ENCODE results near the gene PEX11G. TPM values are rescaled to one million over a fixed set of nuclear protein-coding genes. Genes with fewer than 3 reads are reported as not detected.
"Not testable (repeated sequence)": the region's sequence is repeated elsewhere in the genome, so short reads cannot be mapped to it uniquely, and the experiment has no call there.

The PEX11G gene
- total and polyA plus RNA-seq, 2 of the 8 experiments (the other 6 are each of a cell fraction or from before 2014, with no cell fraction given), result 2.1 to 4.3 TPM

GRCh38 chr19:7450243-7451223 is 38.3 kb downstream of the PEX11G start (continued):
- TF ChIP-seq SUZ12 (IDR thresholded peaks at IDR 0.05; ENCODE audit: low read length), result no peak

GRCh38 chr19:7449391-7450070 is 39.3 kb downstream of the PEX11G start:
- H4K91ac ChIP-seq (replicated peaks; ENCODE audit: insufficient read length, low read length); H2BK120ac ChIP-seq (replicated peaks; ENCODE audit: low read depth, low read length); POLR2A ChIA-PET (ENCODE audit: partially characterized antibody); H3K4me3 ChIP-seq (ENCODE audit: extremely low read depth in 1 of 4, insufficient read depth in 2 of 4, low read depth in 3 of 4, low read length in 4 of 4); H3K79me2 ChIP-seq (ENCODE audit: control insufficient read depth in 1 of 2, insufficient read depth in 2 of 2, low read length in 2 of 2); DNase-seq (ENCODE audit: low read depth in 1 of 2, low spot score in 2 of 2); H2AK5ac ChIP-seq (ENCODE audit: low read depth, low read length); H3K9ac ChIP-seq (replicated peaks in 1 of 4; ENCODE audit: extremely low read depth in 1 of 4, low read depth in 3 of 4, low read length in 3 of 4); H3K18ac ChIP-seq (ENCODE audit: extremely low read depth, low read length); H4K5ac ChIP-seq (ENCODE audit: insufficient read length, low read depth, low read length); H3K4me1 ChIP-seq (replicated peaks in 1 of 4; ENCODE audit: control insufficient read depth in 3 of 4, insufficient read depth in 4 of 4, low read length in 3 of 4); H2AFZ ChIP-seq (ENCODE audit: low read length); H3K14ac ChIP-seq (ENCODE audit: insufficient read length); H2BK12ac ChIP-seq (ENCODE audit: low read depth, low read length); H2BK20ac ChIP-seq (ENCODE audit: low read length); H4K20me1 ChIP-seq (replicated peaks in 1 of 2; ENCODE audit: control insufficient read depth in 1 of 2, insufficient read depth in 2 of 2, low read length in 2 of 2); H3K4me2 ChIP-seq (ENCODE audit: insufficient read depth in 1 of 2, low read depth in 2 of 2, low read length in 2 of 2); H3K79me1 ChIP-seq (ENCODE audit: low read depth, low read length); FAIRE-seq; H3K4ac ChIP-seq (replicated peaks; ENCODE audit: insufficient read length, low read depth, low read length); H4K8ac ChIP-seq (ENCODE audit: extremely low read depth, insufficient read depth, low read length); H3K23ac ChIP-seq (ENCODE audit: insufficient read length); H3K23me2 ChIP-seq (ENCODE audit: low read depth, low read length); H3K27ac ChIP-seq (ENCODE audit: low read depth, low read length); H2BK15ac ChIP-seq (ENCODE audit: low read length); H3K56ac ChIP-seq (replicated peaks; ENCODE audit: insufficient read length, low read depth, low read length); H3K27me3 ChIP-seq (replicated peaks in 1 of 4; ENCODE audit: control insufficient read depth in 3 of 4, extremely low read depth in 1 of 4, insufficient read depth in 3 of 4, low read length in 3 of 4); H2BK5ac ChIP-seq (ENCODE audit: low read depth, low read length): not testable (repeated sequence)
- 79% methylated on average over 6 of the region's 6 CpGs; no CpG with 5 or more reads in 1 of the 2 experiments for WGBS, 2 experiments (ENCODE audit: extremely low coverage in 1 of 2, insufficient coverage in 1 of 2, insufficient read length in 1 of 2, insufficient replicate concordance in 2 of 2, low coverage in 1 of 2, low lambda C conversion rate in 2 of 2, missing lambda C conversion rate in 1 of 2)
- CTCF ChIA-PET (ENCODE audit: partially characterized antibody), result interaction anchor here (1.0 kb wide), 2 partner anchors 8 to 287 kb away, joined by 3 read pairs; no protein-coding TSS in a partner anchor
- peaks cover under 1 to 22% of the 10 kb centered on the region in 2 experiments; a peak in 3 of 4 replicates for H3K9me3 ChIP-seq (ENCODE audit: insufficient read depth in 2 of 2, low read depth in 1 of 2, low read length in 1 of 2)
- peaks cover 10 to 56% (median 30%) of the 10 kb centered on the region in 4 experiments for H3K36me3 ChIP-seq (ENCODE audit: control insufficient read depth in 2 of 4, insufficient read depth in 4 of 4, low read length in 3 of 4)
